ENCODE measurements around the gene GNB2.

Gene GNB2

DNA sequence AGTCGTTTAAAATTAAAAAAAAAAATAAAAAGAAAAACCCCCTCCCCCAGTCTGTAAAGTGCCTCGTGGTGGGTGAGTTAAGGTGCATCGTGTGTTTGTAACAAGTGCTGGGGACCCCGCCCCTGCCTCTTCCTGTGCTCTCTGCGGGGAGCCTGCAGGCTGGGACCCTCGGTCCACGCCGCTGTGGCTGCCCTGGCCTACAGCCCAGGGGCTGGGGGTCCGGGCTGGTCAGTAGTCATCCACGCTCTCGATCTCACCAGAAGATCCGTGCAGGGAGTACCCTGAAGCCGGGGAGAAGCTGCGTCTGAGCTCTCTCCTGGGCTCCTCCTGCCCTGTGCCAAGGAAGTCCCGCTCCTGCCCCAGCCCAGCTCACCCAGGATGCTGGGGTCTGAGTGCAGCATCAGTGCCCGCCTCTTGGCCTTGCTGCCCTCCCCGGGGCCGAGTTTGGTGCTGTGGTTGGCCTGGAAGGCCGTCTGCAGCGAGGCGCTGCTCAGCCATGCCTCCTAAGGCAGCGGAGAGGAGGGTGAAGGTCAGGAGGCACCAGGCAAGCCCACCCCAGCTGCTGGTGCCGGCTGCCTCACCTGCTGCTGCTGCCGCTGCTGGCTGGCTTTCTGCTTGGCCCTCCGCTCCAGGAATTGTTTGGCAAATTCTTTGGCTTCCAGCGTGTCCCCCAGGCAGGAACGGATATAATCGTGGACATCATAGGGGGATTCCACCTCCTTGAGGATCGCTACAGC is 8.1 kb downstream of the GNB2 start:
- DNase-seq (ENCODE audit: low spot score), result peak; percentile 19

- peak; percentile 31 for DNase-seq (ENCODE audit: low spot score)
Measured at GRCh38 chr7:100682228-100682741, 8.7 kb downstream of the GNB2 start.

- DNase-seq (ENCODE audit: low spot score), result peak; percentile 15
Measured at GRCh38 chr7:100682991-100683658, 9.6 kb downstream of the GNB2 start.

DNA sequence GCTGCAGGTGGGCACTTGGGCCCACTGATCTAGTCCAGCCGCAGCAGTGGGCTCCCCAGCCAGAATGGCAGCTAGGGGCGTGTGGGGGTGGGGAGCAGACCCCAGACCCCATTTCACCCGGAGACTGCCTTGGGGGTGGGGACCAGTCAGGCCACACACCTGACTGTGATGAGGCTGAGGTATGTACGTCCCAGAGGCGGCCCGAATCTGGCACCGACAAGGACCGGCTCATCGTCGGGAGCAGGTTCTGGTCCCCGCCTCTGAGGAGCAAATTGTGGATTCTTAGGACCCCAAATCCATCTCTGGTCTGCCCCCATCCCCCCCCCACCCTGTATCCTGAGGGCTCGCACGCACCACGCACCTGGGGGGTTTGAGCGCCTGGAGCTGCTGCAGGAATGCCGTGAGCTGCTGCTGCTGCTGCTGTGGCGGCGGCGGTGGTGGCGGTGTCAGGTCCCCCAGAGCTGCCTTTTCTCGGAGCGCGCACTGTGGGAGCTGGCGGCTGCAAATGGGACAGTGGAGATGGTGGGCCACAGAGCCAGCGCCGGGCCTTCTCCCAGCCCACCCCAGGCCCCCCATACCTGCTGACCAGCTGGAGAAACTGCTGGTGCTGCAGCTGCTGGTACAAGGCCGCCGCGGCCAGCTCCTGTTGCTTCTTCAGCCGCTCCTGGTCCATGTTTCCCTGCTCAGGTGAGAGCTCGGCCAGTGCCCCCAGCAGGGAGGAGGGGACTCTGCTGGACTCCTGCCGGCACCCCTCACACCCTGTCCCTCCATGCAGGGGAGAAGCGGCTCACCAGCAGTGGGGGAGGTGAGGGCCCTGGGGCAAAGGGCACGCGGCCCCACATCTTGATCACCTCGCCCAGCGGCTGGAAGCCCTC is 10.4 kb downstream of the GNB2 start:
- DNase-seq (ENCODE audit: low spot score), result peak; percentile 11

GRCh38 chr7:100684534-100685042 is 11.0 kb downstream of the GNB2 start:
- DNase-seq (ENCODE audit: low spot score), result peak; percentile 8

GRCh38 chr7:100685049-100685605 is 11.6 kb downstream of the GNB2 start:
- peak; percentile 7 for DNase-seq (ENCODE audit: low spot score)

GRCh38 chr7:100685631-100686145 is 12.1 kb downstream of the GNB2 start:
- no peak for DNase-seq (ENCODE audit: low spot score)

GRCh38 chr7:100686201-100686821 is 12.8 kb downstream of the GNB2 start:
- DNase-seq (ENCODE audit: low spot score), result peak; percentile 10

DNA sequence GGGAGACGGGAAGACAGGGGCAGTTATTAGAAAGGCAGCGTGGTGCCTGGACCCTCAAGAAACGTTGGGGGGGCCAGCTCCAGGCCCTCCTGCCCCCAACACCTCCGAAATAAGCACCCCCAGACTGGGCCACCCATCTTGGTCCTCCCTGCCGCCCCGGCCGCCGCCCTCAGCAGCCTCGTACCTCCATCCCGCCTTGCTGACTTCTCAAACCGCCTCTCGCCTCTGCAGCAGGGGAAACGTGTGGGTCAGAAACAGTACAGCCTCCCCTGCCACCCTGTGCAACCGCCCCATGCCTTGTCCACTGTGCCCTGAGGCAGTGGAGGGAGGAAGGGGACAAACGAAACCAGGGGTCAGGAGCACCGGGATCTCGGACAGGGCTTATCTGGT is 13.3 kb downstream of the GNB2 start:
- DNase-seq (ENCODE audit: low spot score), result no peak

DNA sequence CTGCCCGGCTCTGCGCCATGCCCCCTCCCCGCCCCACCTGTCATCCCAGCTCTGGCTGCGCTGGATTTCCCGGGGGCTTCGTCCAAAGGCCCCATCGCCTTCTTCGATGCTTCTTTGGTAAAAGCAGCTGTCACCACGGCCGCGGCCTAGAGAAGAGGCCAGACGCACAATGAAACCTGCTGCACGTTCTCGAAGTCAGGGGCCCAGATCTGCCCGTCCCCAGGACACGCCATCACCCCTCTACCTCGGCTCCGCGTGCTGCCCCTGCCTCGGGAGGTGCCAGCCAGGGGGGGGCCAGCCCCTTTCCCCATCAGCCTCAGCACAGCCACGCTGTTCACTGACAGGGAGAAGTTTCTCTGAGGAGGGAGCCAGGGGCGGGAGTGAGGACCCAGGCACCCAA is 13.7 kb downstream of the GNB2 start:
- DNase-seq (ENCODE audit: low spot score), result no peak

GRCh38 chr7:100687751-100688300 is 14.3 kb downstream of the GNB2 start:
- no peak for DNase-seq (ENCODE audit: low spot score)

DNA sequence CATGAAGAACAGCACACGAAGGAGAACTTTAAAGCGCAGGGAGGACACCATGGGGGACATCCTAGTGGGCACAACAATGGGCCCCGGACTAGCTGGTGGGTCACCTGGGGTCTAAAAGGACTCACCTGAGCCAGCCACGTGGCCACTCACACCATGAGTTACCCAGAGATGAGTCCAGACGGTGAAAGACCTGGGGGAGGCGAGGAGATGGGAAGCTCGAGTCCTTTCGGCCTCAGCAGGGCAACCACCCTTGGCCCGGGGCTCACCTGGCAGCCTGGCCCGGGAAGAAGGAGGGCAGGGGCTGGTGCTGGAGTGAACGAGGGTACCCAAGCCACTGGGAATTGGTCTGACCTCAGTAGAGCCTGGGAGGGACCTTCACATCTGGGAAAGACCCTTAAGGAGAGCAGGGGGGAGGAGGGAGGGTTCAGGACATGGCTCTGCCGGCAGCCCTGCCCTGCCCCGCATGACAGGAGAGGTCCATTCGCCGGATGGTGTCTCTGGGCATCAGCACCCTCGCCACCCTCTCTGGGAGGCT is 14.9 kb downstream of the GNB2 start:
- no peak for DNase-seq (ENCODE audit: low spot score)

- peak; percentile 22 for DNase-seq (ENCODE audit: low spot score)
Measured at GRCh38 chr7:100689230-100690135, 15.9 kb downstream of the GNB2 start.

GRCh38 chr7:100691676-100692577 is 18.4 kb downstream of the GNB2 start:
- DNase-seq (ENCODE audit: low spot score), result peak; percentile 91

GRCh38 chr7:100692578-100692961 is 19.0 kb downstream of the GNB2 start:
- DNase-seq (ENCODE audit: low spot score), result no peak

DNA sequence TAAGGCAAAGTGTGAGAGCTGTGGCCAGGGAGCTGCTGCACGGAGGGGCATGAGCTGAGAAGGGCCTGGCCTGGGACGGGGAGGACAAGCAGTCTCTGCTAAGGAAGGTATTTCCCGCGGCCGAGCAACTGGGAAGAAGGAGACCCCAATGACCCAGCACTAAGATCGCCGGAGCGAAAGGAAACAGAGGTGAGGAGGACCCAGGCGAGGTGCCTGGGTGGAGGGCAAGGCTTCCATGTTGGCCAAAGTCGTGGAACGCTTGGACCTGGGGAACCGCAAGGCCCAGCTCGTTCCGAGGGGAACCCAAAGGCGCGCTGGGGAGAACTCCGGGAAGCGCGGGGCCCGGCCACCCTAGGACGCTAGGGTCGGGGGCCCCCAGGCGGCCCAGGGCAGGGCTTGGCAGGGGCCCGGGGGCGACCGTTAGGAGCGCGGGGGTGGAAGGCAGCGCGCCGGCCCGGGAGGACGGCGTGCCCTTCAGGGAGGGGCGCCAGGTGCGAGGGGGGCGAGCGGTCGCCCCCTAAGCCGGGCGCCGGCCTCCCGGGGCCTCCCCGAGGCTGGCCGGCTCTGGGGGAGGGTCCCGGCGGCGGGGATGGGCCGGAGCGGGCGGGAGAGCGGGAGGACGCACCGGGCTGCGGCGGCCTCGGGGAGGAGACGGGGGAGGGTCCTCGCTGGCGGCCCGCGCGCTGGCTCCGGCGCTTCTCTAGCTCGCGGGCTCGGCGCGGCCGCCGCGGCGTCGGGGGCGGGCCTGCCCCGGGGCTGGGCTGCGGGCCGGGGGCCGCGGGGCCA is 20.0 kb downstream of the GNB2 start:
- DNase-seq (ENCODE audit: low spot score), result peak; percentile 66

DNA sequence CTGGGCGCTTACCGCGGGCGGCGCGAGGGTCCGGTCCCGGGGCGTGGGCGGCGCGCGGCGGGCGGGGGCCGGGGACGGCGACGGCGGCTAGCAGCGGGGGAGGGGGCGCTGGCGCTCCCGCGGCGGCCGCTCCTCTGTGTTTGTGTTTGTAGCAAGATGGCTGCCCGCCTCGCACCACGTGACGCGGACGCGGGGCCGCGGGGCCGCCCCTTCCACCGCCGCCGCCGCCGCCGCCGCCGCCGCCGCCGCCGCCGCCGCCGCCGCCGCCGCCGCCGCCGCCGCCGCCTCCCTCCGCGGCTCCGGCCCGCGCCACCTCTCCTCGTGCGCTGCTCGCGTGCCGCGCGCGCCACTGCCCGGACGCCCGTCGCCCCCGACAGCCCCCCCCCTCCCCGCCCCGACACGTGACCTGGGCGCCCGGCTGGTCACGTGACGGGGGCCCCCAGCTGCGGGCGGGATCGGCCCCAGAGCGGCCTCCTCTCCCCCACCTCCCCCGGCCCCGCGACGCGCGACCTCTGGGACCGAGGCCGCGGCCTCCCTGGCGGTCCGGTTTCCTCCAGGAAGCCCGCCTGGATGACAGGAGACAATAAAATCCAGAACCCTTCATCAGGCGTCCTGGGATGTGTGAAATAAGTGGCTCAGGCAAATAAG is 20.7 kb downstream of the GNB2 start, which contains the start of gene GIGYF1:
Gene GIGYF1 (minus strand): TSS at position 153 of the 648 bp plus-strand sequence. CDS start 6,012 bp downstream, outside the sequence.
- DNase-seq (ENCODE audit: low spot score), result peak; percentile 91

All from iPS-NIHi11 (cell line).